GM18870 (cell line): ENCODE results near the gene FGFR3.

Source experiments
- ATAC-seq: cut with Tn5 transposase; IDR thresholded peaks from one replicate; pipeline ENCODE4 v1.9.1; 2021; ENCODE audit warnings: moderate library complexity; ENCODE audit not compliant: unreplicated experiment

Gene FGFR3

DNA sequence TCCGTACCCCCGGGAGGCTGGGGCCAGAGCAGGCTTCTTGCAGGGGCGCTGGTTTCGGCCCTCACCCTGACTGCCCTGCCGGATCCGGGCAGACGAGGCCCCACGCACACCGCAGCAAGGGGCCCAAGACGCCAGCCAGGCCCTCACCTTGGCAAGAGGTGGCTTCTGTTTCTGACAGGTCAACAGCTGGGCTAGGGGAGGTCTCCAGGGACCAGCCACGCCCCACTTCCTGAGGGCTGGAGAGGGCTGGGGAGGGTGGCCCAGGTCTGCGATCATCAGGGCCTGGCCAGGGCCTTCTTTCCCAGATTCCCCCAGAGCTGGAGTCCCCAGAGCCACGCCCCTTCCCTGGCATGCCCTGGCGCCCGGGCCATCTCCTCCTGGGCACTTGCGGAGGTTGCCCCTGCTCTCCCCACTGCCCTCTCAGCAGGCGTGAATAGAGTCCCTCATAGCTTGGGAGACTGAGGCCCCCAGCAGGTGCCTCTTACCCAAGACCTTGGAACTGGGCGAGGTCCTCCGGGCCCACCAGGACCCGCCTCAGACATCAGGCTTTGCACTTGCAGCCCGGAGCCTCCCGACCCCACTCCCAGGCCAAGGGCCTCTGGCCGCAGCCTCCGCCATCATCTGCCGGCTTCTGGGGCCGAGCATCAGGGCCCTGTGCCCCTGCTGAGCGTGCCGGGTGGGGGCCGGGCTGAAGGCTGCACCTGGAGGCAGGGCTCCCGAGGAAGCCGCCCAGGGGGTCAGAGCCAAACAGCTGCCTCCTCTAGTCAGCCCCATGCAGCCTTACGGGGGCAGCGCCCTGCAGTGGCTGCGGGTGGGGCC, 6.3 kb upstream of the FGFR3 start:
- ATAC-seq: no peak

DNA sequence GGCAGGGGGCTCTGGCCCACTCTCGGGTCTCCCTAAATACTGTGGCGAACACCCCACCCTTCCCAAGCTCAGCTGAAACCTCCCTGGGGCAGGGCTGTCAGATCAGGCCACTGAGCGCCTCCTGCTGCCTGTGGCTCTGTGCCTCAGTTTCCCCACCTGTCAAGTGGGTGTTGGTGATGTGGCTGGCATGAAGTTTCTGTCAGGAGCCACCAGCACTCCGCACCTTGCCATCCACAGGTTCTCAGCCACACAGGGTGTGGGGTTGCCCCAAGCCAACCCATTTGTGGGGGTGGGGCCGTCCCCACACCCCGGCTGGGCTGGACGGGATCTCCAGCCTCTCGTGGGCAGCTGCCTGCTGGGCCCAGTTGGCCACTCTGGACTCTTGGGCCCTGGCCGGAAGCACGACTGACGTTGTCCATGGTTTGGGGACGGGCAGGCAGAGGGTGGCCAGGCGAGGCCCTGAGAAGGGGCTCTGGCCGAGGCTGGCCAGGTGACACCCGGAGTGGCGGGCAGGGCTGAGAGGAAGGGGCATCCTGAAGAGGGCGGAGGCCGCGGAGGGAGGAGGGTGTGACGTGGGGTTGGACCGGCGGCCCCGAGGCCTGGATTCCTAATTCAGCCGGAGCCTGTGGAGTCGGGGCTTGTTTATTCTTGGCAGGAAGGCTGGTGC, 5.5 kb upstream of the FGFR3 start:
- no peak for ATAC-seq

DNA sequence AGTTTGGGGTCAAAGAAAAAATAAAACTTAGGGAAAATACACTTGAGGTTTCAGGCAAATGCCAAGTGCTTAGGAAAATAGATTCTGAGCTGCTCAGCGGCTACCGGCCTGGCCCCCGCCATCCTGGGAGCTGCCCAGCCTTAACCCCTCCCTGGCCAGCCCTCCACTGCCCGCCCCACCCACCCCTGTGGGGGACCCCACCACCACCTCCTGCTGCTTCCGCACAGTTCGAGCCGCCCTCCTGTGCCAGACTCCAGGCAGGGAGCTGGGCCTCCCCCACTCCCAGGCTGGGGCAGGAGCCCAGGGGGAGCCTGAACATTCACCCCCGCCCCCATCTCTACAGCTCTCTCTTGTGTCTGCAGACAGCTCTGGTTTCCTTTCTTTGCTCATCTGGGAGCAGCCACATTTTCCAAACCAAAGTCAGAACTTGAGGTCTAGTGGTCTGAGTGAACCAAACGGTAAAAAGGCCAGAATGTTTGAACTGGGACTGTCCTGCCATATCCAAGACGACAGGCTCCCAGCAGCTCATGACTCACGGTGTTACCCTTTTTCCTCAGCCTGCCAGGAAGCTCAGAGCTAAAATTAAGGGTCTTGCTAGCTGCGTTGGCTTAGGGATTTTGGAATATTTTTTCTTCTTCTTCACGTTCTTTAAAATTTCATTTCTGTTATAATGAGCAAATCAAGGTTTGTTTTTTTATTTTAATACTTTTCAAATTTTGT, 4.7 kb upstream of the FGFR3 start:
- ATAC-seq: no peak

DNA sequence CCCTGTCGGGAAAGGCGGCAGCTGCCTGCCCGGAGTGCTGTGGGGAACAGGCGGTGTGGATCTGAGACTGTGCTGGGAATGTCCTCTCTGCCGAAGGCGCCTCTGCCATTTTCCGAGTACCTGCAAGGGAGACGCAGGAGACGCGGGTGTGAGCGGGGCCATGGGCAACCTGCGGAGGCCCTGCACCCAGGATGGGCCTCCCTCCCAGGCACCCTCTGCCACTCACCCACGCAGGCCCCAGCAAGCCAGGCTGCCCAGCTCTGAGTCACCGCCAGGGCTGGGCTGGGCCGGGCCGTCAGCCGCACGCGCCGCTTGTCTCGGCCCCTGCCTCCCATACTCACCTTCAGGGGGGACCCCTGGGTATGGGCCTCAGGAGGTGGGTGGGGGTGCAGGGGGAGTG, 3.5 kb upstream of the FGFR3 start:
- no peak for ATAC-seq

DNA sequence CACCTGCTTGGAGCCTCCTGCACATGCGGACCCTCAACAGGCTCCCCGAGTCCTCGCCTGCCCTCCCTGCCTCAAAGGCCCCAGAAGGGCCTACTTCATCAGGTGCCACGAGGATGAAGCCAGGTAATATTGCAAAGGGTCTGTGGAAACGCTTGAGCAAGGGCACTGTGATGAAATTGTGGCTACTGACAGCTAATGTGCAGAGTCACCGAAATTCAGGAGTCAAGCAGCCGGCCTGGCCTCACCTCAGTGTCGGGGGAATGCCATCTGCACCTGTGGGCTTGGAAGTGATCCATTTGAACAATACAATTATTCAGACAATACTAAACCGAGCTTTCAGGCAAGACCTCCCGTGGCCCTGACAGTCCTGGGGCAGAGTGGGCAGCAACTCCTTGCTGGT, 3.1 kb upstream of the FGFR3 start:
- ATAC-seq: no peak

DNA sequence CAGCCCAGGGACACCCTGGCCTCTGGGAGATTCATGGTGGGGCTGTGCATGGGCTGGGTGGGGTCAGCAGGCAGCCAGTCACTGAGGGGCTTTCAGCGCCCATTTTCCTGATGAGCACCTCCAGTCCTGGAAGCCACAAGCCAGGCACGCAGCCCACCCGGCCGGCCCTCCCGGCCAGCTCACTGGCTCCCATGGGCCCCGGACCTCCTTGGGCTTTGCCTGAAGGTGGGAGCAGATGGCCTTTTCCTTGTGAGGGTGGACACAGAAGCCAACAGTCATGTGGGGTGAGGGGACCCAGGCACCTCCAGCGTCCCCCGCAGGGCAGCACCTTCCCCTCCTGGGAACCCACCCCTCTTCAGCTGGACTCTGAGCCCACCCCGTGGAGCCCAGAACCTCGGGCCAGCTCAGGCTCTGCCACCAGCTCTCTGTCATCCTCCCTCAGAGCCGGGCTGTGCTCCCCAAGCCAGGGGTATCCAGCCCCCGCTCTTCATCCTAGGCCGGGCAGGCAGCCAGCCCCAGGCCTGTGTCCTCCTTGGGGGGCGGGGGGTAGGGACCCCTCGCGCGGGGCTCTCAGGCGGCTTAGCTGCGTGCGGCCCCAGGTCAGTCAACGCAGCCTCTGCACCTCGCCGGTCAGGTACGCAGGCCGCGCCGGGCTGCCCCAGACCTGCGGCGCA, 798 bp upstream of the FGFR3 start:
- no peak for ATAC-seq

DNA sequence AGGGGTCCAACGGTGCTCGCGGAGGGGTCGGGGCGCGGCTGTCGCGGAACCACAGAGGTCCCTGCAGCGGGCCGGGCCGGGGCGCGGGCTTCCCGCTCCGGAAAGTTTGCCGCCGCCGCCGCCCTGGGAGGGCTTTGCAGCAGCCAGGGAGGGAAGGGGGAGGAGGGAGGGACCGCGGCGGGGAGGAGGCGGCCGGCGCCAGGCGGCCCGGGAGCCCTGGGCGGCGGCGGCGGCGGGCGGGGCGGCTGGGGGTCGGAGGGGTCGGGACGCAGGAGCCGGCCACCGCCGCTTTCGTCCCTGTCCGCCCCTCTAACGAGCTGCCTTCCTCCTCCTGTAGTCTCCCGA, 375 bp downstream of the FGFR3 start:
- ATAC-seq: no peak

DNA sequence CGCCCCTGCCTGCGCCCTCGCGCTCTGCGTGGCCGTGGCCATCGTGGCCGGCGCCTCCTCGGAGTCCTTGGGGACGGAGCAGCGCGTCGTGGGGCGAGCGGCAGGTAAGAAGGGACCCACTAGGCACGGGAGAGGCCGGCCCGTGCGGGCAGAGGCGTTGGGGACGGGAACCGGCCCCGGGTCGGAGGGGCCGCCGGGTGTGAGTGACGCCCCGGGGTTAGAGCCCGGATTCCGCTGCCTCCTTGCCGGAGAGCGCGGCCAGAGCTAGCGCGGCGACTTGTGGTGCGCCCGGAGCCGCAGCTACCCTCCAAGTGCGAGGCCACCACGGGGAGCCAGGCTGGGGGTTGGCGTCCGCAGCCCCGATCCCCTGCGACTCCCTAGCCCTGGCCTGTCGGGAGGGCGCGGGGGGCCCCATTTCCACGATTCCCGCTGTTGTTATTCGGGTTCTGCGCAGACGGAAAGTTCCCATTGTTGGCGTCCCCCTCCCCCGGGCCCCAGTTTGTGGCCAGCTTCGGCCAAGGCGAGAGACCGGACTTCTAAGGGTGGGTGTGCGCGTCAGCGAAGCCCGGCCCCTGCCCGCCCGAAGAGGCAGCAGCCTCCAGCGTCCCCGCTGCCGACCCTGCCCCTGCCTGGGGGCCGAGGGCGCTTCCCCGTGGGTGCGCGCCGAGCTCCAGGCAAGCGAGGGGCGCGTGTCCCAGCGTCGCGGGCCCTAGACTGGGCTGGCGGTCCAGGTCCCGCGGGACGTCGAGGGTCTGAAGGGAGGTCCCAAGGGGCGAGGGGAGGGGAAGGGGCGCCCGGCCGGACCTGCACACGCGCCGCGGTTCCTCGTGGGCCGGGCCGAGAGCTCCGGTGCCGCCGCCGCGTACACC, 1.1 kb downstream of the FGFR3 start:
- no peak for ATAC-seq

DNA sequence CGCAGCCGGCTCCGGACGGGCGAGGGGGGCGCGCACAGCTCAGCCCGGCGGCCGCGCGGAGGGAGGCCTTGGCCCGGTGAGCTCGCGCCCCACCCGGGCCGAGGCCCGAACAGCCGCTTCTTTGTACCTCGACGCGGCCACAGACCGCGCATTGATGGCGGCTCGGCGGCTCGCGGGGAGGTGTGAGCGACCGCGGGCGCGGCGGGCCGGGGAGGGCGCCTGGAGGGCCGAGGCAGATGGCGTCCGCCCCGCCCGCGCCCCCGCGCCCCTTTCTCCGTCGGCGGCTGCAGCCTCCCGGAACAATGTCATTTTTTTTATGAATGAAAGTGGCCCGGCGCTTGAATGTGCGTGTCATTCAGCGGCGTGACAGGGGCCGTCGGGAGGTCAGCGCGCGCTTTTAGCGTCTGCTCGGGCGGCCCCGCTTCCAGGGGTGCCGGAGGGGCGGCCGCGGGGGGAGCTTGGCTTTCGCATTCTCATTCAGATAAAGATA, 1.8 kb downstream of the FGFR3 start:
- ATAC-seq: no peak

DNA sequence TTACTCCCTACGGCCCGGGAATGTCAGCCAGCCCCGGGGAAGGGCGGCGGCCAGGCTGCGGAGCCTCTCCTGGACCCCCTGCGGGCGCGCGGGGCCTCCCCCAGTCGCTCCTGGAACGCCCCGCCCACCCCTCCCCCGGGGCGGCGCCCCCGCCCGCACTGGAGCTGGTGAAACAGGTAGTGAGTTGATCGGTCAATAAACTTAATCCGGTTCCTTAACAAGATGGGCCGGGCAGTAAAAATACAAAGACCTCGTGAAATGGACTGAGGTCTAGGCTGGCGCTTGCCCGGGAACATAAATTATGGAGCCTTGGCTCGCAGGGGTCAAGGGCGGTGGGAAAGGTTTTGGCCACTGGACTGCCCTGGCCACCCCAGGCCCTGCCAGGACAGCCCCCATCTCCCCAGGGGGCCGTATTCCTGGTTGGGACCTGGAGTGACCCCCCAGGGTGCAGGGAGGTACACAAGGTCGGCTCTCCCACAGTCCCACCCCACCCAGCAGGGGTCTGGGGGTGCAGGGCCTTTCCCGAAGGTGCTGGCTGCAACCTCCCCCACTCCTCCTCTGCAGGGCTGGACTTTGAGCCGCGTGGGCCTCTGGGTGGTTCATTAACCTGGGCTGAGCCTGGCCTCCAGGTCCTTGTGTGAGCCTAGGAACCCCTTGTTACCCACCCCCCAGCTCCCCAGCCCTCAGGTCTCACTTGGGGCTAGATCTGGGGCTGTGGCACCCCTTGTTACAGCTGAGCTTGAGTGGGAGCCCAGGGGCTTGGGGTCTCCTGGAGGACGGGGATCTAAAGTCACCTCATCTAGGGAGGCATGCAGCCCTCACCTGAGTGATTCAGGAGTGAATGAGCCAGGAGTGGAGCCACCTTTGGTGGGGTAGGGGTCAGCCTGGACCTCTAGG, 2.5 kb downstream of the FGFR3 start:
- no peak for ATAC-seq

DNA sequence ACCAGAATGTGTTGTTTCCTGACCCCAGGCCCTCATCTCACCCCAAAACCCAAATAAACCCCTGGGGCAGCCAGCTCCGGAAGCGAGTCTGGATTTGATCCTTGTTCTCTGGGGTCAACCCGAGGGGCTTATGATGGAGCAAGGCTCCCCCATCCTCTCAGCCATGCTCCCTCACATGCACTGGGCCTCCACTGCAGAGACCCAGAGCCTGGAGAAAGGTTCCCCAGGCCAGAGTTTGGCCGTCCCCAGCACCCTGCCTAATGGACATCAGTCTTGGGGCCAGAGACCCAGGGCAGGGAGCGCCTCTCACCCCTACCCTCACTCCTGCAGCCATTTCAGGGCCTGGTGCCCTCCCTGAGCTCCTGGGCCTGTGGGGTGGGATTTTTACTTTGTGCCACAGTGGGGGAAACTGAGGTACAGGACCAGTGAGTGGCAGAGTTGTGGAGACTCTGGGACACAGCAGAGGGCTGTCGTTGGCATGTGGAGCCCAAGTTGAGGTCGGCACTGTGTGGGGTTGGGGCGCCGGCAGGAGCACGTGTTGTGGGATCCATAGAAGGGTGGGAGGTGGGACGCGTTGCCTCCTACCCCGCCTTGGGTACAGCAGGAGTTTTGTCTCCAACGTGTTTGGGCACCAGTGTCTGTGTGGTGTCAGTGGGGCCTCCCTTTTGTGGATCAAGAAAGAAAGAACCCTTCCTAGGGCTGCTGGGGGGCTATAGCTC, 3.6 kb downstream of the FGFR3 start:
- ATAC-seq: no peak

DNA sequence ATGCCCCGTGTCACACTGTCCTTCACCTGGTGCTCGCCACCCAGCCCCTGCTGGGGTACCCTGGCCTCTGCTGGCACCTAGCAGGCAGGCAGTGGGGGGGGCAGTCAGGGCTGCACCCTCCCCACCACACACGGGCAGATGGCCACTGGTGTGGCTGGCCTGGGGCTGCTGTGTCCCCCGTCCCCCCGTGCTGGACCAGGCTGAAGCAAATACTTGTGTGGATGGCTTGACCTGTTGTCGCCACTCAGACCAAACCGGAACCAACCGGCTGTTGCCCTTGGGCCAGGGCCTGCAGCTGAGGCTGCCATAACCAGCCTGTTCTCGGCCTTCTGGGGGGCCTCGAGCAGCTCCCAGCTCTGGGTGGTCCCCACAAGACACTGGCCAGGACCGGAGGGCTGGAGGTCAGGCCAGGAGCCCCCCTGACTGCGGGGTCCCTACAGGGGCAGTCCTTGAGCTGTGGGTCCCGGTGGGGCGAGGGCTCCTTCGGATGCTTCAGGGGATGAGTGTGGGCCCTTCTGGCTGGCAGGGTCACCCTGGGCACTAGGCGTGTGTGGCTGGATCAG, 4.3 kb downstream of the FGFR3 start:
- ATAC-seq: no peak

DNA sequence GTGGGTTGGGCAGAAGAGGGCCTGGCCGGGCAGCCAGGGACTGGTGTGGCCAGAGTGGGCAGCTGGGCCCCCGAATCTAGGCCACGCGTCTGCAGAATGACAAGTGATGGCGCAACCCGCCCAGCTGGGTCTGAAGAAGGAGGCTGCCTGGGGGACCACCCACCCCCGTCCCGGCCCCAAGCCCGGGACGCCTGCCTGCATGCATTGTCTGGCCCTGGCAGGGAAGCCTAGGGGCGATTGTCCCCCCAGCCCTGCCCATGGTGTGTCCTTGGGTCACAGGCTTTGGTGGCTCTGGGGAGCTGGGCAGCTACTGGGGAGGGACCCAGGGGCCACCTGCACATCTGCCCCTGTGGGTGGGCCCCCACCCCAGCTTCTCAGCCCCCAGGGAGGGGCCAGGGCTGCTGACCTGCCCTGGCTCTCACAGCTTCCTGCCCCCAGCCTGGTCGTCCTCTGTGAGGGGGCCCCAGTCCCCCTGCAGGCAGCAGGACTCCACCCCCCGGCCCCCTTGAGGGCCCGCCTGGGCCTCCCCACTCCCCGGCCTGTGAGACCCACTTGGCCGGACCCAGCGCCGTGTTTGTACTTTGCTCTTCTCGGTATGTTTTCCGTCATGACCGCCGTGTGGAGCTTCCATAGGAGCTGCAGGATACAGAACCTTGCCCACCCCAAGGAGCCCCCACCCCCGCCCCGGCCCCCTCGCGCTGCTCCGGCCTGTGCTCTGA, 4.9 kb downstream of the FGFR3 start:
- no peak for ATAC-seq

DNA sequence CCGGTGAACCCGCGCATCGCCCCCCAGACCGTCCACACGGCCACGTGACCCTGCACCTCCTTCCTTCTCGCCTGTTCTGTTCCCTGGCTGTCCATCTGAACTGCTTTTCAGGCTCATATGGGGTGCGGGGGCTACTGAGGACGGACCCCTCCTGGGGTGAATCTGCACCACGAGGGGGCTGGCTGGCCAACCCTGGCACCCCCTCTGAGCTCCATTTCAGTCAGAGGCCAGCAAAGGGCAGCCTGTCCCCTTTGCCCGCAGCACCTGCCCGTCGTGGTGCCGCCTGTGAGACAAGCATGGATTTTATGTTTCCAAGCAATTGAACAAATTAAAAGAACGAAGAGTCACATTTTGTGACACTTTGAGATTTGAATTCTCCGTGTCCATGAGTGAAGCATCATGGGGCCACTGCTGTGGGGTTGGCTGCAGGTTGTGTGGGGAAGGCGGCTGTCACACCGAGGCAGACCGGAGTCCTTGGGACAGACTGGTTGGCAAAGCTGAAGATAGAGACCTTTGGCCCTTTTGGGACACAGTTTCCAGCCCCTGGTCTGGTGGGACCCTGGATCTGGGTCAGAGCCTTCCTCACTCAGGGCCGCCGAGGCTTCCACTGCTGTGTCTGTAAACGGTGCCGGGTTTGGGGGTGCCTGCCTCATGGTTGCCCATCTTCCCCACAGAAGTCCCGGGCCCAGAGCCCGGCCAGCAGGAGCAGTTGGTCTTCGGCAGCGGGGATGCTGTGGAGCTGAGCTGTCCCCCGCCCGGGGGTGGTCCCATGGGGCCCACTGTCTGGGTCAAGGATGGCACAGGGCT, 5.7 kb downstream of the FGFR3 start:
- no peak for ATAC-seq

DNA sequence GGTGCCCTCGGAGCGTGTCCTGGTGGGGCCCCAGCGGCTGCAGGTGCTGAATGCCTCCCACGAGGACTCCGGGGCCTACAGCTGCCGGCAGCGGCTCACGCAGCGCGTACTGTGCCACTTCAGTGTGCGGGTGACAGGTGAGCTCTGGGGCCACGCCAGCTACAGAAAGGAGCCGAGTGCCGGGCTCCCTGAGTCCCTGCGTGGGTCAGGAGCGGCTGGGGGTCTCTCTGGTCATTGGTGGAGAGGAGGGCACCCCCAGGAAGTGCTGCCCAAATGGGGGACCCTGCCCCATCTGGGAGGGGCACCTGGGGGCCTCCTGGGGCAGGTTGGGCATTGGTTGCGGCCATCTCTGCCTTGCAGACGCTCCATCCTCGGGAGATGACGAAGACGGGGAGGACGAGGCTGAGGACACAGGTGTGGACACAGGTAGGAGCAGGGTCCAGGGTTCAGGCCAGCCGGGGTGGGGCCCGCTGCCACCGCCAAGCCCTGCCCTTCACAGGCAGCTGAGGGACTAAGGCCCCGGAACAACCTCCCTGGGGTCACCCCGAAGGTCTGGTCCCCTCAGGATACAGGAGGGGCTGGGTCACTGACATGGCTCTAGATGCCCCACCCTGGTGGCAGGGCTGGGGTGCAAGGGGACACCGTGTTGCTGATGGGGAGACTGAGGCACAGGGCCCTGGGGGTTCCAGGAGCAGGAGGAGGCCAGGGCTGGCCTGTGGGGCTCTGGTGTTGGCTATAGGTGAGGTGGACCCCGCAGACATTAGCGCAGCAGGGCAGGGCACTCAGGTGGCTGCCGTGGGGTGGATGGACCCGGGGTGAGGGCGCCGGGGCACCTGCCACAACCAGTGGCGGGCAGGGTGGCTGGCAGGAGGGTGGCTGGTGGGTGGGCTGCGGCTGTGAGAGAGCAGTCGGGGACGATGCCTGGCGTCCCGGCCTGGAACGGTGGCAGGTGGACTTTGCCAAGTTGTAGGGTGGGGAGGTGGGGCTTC, 6.6 kb downstream of the FGFR3 start:
- ATAC-seq: no peak

DNA sequence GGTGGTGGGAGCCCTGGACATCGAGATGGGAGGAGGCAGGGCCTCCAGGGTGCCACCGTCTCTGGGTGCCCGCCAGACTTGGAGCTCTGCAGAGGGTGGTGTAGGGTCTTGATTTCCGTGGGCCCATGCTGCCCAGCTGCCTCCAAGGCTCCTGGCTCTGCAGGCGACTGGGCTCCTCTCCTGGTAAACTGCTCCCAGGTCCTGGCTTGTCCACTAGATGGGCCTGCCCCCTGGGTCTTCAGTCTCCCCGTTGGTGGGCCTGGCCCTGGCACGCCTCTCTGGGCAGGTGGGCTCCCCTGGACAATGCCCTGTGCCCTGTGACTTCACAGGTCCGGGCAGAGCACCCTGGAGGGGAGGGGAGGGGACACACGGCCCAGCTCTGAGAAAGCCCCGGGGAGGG, 7.7 kb downstream of the FGFR3 start:
- ATAC-seq: no peak
